Neural cell (in vitro differentiated cells): ENCODE measurements around the gene TOGARAM2. TPM values are rescaled to one million over a fixed set of nuclear protein-coding genes. Genes with fewer than 3 reads are reported as not detected.

Experiments
- H2AFZ ChIP-seq: fragments of 200-600, 300-800 bp; sonication (generic), shearing (Covaris generic); 2 replicates; pipeline ENCODE4 v1.6.0; 2014; ENCODE audit warnings: low read depth, mild to moderate bottlenecking, antibody characterized with exemption, low read length, moderate library complexity
- H3F3A ChIP-seq: fragments of 200-600 bp; shearing (Covaris generic); 2 replicates; pipeline ENCODE4 v1.6.1; 2016; ENCODE audit warnings: mild to moderate bottlenecking, moderate library complexity, mixed read lengths, antibody characterized with exemption, low read length; ENCODE audit not compliant: insufficient read depth, poor library complexity, severe bottlenecking
- H3K27ac ChIP-seq: fragments of 200-600, 300-800 bp; sonication (generic), shearing (Covaris generic); 2 replicates; pipeline ENCODE4 v1.5.1; 2014; ENCODE audit warnings: mild to moderate bottlenecking, low read length, moderate library complexity
- H3K27me3 ChIP-seq: fragments of 300-800, 200-600 bp; sonication (generic), shearing (Covaris generic); 2 replicates; pipeline ENCODE4 v1.6.0; 2014; ENCODE audit warnings: mild to moderate bottlenecking, low read depth, low read length, moderate library complexity; ENCODE audit not compliant: insufficient read depth
- H3K36me3 ChIP-seq: fragments of 300-800, 200-600 bp; sonication (generic), shearing (Covaris generic); 2 replicates; pipeline ENCODE4 v1.5.1; 2014; ENCODE audit warnings: mild to moderate bottlenecking, antibody characterized with exemption, low read length, moderate library complexity; ENCODE audit not compliant: insufficient read depth
- H3K4me2 ChIP-seq: fragments of 300-800, 200-600 bp; sonication (generic), shearing (Covaris generic); 2 replicates; pipeline ENCODE4 v1.6.0; 2014; ENCODE audit warnings: mild to moderate bottlenecking, low read length
- H3K4me3 ChIP-seq: fragments of 300-800, 200-600 bp; sonication (generic), shearing (Covaris generic); 2 replicates; pipeline ENCODE4 v1.5.1; 2014; ENCODE audit warnings: mild to moderate bottlenecking, low read length, moderate library complexity
- H3K79me2 ChIP-seq: fragments of 200-600 bp; shearing (Covaris generic); replicated peaks from 2 replicates; pipeline ENCODE4 v1.6.0; 2014; ENCODE audit warnings: mild to moderate bottlenecking, low read length, moderate library complexity; ENCODE audit not compliant: insufficient read depth
- H3K9ac ChIP-seq: fragments of 300-800, 200-600 bp; sonication (generic), shearing (Covaris generic); 2 replicates; pipeline ENCODE4 v1.6.1; 2016; ENCODE audit warnings: mild to moderate bottlenecking, low read length, mixed read lengths
- H3K9me2 ChIP-seq: fragments of 200-600 bp; shearing (Covaris generic); 2 replicates; pipeline ENCODE4 v1.6.1; 2016; ENCODE audit warnings: mild to moderate bottlenecking, low read length, mixed read lengths; ENCODE audit not compliant: insufficient read depth
- H3K9me3 ChIP-seq: fragments of 200-600, 300-800 bp; sonication (generic), shearing (Covaris generic); 2 replicates; pipeline ENCODE4 v1.6.1; 2016; ENCODE audit warnings: mild to moderate bottlenecking, mixed run types, low read length, moderate library complexity, mixed read lengths
- H4K20me1 ChIP-seq: fragments of 200-600 bp; shearing (Covaris generic); 2 replicates; pipeline ENCODE4 v1.6.1; 2016; ENCODE audit warnings: mild to moderate bottlenecking, mixed run types; ENCODE audit not compliant: insufficient read depth
- CTCF ChIP-seq: fragments of 450-650 bp; IDR thresholded peaks from 2 replicates; pipeline ENCODE4 v1.5.1; 2014; ENCODE audit warnings: antibody characterized with exemption, mild to moderate bottlenecking, moderate library complexity; ENCODE audit not compliant: poor library complexity, severe bottlenecking
- EP300 ChIP-seq: fragments of 450-650 bp; conservative IDR thresholded peaks from 2 replicates; pipeline ENCODE4 v1.6.1; 2014; ENCODE audit warnings: antibody characterized with exemption, mild to moderate bottlenecking, moderate library complexity; ENCODE audit not compliant: poor library complexity, severe bottlenecking
- EZH2 ChIP-seq: fragments of 200-600, 300-800 bp; shearing (Covaris generic), sonication (generic); IDR thresholded peaks from 2 replicates; pipeline ENCODE4 v1.6.1; 2014; ENCODE audit warnings: antibody characterized with exemption, low read length, borderline replicate concordance, mild to moderate bottlenecking; ENCODE audit not compliant: insufficient read depth, poor library complexity, severe bottlenecking
- MXI1 ChIP-seq: fragments of 450-650 bp; conservative IDR thresholded peaks from 2 replicates; pipeline ENCODE4 v1.6.1; 2014; ENCODE audit warnings: antibody characterized with exemption, mild to moderate bottlenecking; ENCODE audit not compliant: poor library complexity, severe bottlenecking
- POLR2AphosphoS5 ChIP-seq: IDR thresholded peaks from 2 replicates; pipeline ENCODE4 v1.6.1; 2012
- RAD21 ChIP-seq: fragments of 450-650 bp; conservative IDR thresholded peaks from 2 replicates; pipeline ENCODE4 v1.6.1; 2014; ENCODE audit warnings: antibody characterized with exemption, mild to moderate bottlenecking, moderate library complexity
- REST ChIP-seq: IDR thresholded peaks from 2 replicates; pipeline ENCODE4 v1.6.1; 2012; ENCODE audit warnings: borderline replicate concordance
- SMC3 ChIP-seq: fragments of 450-650 bp; conservative IDR thresholded peaks from 2 replicates; pipeline ENCODE4 v1.6.1; 2014; ENCODE audit warnings: antibody characterized with exemption, mild to moderate bottlenecking, moderate library complexity; ENCODE audit not compliant: poor library complexity
- TAF1 ChIP-seq: IDR thresholded peaks from 2 replicates; pipeline ENCODE4 v1.6.1; 2012; ENCODE audit warnings: low read depth
- polyA plus RNA-seq: library from polyadenylated mRNA; depleted of rRNA; stranded (reverse); fragments of >200 nt; gene quantifications from 2 replicates; pipeline ENCODE4 v1.2.3, GENCODE V29; 2014

TOGARAM2 gene
- polyA plus RNA-seq, 1 donor from 2014 or later = 0.10 TPM

- Histone ChIP-seq H3K27ac (no peak overlapping the region), H3K4me2 (no peak overlapping the region), H2AFZ (no peak overlapping the region), H3K9me2 (no peaks in the 10 kb centered on the region), H3K4me3 (no peak overlapping the region), H3F3A (no peaks in the 10 kb centered on the region), H3K27me3 (no peaks in the 10 kb centered on the region), H3K9me3 (peaks cover 8% of the 10 kb centered on the region), H3K9ac (no peak overlapping the region), H4K20me1 (no peaks in the 10 kb centered on the region), H3K79me2 (no peaks in the 10 kb centered on the region), H3K36me3 (peaks cover 13% of the 10 kb centered on the region)
- TF ChIP-seq CTCF (no peak), SMC3 (no peak), RAD21 (no peak), EP300 (no peak), POLR2AphosphoS5 (no peak), TAF1 (no peak), EZH2 (no peak), MXI1 (no peak), REST (no peak)
These were observed 32.9 kb upstream of the TOGARAM2 start for GRCh38 chr2:28948160-28948559.

DNA sequence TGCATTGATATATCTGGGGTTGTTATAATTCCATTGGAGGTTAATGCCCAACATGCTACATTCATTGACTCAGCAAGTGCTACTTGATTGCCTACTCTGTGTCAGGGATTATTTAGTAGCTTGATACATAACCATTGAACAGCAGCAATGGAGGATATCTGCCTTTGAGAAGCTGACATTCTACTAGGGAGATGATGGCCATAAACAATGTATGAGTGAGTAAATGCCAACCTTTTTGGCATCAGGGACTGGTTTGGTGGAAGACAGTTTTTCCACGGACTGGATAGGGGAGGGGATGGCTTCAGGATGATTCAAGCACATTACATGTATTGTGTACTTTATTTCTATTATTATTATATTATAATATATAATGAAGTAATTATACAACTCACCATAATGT lies 31.9 kb upstream of the TOGARAM2 start:
- Histone ChIP-seq H3K27me3 (no peaks in the 10 kb centered on the region), H3K9me2 (no peaks in the 10 kb centered on the region), H3K79me2 (no peaks in the 10 kb centered on the region), H3K4me2 (no peak overlapping the region), H4K20me1 (no peaks in the 10 kb centered on the region), H3K36me3 (peaks cover 13% of the 10 kb centered on the region), H3F3A (no peaks in the 10 kb centered on the region), H3K9ac (no peak overlapping the region), H3K4me3 (no peak overlapping the region), H3K27ac (no peak overlapping the region), H2AFZ (no peak overlapping the region), H3K9me3 (peaks cover 8% of the 10 kb centered on the region)
- no peak for TF ChIP-seq SMC3
- no peak for TF ChIP-seq CTCF
